LNCAP (cell line): ENCODE results near the gene SOX5.

Experiments
- CTCF ChIP-seq: fragments of 450-650 bp; IDR thresholded peaks from 2 replicates; pipeline ENCODE4 v1.5.1; 2017; ENCODE audit warnings: mild to moderate bottlenecking

SOX5 gene

DNA sequence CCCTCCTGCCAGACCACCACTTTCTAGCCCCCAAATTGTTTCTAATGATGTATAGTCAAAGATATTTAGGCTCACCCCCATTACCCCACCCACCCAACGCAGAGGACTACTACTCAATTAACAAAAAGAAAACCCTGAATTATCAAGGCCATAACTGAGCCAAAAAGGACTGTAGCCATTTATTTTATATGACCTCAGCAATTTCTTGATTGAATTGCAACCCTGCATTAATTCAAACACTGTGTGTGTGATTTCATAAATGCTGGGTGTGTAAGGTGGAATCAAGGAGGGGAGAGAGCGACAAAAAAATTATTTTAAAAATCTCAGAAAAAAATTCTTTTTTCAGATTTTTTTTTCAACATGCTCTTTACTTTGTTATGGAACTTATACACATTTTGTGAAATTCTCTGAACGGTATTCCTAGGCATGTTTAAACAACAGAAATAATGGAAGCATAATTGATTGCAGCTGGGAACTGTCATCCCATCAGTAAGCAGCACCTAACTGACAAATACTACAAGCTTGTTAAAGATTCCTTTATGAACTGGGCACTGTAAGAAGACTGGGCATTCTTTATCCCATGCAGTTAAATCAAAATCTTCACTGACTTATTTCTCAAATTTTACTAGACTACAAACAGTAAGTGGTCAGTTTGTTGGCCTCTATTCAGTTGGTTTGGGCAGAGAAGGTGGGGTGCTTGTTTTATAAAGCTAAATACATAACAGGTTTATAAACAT lies 179.1 kb downstream of the SOX5 start:
- no peak for TF ChIP-seq CTCF

DNA sequence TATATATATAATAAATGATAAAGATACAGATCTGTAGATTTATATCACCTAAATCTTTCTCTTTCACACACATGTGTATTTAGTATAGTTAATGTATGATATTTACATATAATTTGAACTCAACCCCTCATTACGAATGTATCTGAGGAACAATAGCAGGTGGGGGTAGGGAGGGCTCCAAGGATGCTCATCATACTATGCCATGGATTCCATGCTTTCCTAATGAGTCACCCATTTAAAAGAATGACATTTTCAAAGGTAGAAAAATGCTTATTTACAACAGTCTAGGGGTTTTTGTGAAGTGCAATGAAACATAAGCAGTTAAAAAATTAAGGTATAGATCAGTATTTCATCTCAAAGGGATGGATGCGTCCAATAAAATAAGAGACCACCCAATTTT lies 181.6 kb downstream of the SOX5 start:
- TF ChIP-seq CTCF: no peak

DNA sequence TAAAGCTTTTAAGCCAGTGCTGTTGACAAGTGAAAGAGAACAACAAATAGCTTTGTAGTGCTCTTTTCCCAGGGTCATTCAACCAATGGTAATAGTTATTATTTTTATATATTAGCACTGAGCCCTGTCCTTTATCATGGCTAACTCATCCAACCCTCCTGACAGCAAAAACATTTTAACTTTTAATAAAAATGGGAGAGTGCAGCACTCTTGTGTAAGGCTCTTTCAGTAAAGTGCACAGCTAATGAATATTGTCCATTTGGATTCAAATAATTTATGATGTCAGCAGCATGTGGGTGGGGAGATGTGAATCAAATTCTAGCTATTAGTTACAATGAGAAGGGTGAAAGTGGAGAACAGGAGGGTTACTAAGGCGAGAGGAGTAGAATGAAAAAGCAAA lies 185.7 kb downstream of the SOX5 start:
- no peak for TF ChIP-seq CTCF

DNA sequence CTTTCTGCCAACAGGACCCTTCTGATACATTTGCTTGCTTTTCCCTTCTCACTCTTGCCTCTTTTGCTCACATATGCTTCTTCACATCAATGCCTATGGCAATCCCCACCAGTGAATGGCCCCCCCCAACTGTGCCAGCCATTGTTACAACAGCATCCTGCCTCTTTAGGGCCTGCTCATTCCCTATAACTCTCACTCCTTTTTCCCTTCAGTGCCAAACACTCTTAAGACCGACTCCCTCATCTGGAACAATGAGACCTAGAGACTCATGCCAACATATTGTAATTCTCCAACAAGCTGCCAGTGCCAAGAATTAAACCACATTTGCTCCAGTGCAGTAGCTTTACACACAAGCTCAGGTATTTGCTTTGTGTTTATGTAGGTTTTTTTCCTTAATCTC lies 189.0 kb downstream of the SOX5 start:
- TF ChIP-seq CTCF: no peak

GRCh38 chr12:23758608-23759007 lies 190.9 kb downstream of the SOX5 start:
- TF ChIP-seq CTCF: no peak

DNA sequence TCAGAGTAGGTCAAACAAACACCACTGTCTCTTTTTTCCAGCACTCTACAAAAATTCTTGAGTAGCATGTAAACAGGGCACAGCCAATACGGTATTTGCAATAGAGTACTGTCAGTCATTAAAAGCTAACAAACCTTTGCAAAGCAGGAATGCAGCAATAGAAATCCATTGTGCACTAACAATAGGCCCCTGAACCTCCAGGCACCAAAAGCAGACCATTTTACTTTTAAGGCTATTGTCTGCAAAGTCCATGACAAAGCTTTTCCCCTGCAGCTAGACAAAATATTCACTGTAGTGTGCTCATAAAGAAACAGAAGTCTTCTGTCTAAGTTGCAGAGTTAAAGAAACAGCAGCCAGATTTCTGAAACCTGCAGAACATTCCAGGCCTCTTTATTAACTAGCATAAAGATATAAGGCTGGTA lies 191.9 kb downstream of the SOX5 start:
- no peak for TF ChIP-seq CTCF

DNA sequence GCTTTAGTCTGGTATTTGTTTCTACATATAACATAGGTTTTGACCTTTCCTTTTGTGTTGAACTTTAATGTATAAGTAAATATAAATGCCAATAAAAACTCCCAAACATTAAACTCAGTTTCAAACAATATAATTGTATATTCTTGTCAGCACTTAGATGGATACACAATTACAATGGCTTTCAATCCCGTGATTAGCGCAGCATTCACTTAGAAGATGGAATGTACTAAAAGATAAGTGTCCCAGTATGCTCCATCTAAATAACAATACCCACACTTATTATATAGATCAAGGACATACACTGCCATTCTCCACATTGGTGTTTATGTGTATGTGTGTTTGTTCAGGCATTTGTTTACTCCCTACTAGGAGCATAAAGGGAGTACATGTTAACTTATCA lies 193.1 kb downstream of the SOX5 start:
- no peak for TF ChIP-seq CTCF
